H1 (cell line): ENCODE data around the gene PLS3.

Experiments
- CHD1 ChIP-seq: IDR thresholded peaks from 2 replicates; pipeline ENCODE4 v1.6.1; 2012; ENCODE audit warnings: low read depth, low read length, improper control_type of control experiment
- CTCF ChIP-seq, 3 experiments: IDR thresholded peaks; 1 replicate in 2 of 3; 2 replicates in 1 of 3; pipeline versions ENCODE4 v1.5.1 to v1.6.1; 2011; ENCODE audit warnings: low read length in 3 of 3, mild to moderate bottlenecking in 3 of 3, inconsistent platforms in 2 of 3, low read depth in 1 of 3, moderate library complexity in 1 of 3; ENCODE audit not compliant: insufficient read depth in 1 of 3; ENCODE audit errors: control extremely low read depth in 1 of 3
- EP300 ChIP-seq, 2 experiments: IDR thresholded peaks; 1 replicate in 1 of 2; 2 replicates in 1 of 2; pipeline ENCODE4 v1.6.1; 2011 to 2012; ENCODE audit warnings: low read depth in 2 of 2, low read length in 2 of 2, mild to moderate bottlenecking in 2 of 2, borderline replicate concordance in 1 of 2, inconsistent platforms in 1 of 2, moderate library complexity in 1 of 2
- JUN ChIP-seq: IDR thresholded peaks from 2 replicates; pipeline ENCODE4 v1.6.1; 2011; ENCODE audit warnings: low read depth, mild to moderate bottlenecking, improper control_type of control experiment, low read length
- JUND ChIP-seq: IDR thresholded peaks from 2 replicates; pipeline ENCODE4 v1.6.1; 2011; ENCODE audit warnings: mild to moderate bottlenecking, improper control_type of control experiment, low read length
- MAX ChIP-seq: IDR thresholded peaks from 2 replicates; pipeline ENCODE4 v1.6.1; 2012; ENCODE audit warnings: inconsistent platforms
- SIX5 ChIP-seq: IDR thresholded peaks from 2 replicates; pipeline ENCODE4 v1.6.1; 2011; ENCODE audit warnings: mild to moderate bottlenecking, low read depth, low read length
- YY1 ChIP-seq: IDR thresholded peaks from 2 replicates; pipeline ENCODE4 v1.6.1; 2011; ENCODE audit warnings: low read depth, mild to moderate bottlenecking, low read length

GRCh38 chrX:115696939-115697338, 136.0 kb downstream of the PLS3 start:
- TF ChIP-seq SIX5 (no peak), CTCF (IDR thresholded peaks at IDR 0.05; ENCODE audit: control extremely low read depth in 1 of 3, insufficient read depth in 1 of 3, low read depth in 1 of 3, low read length in 3 of 3) (no peak), EP300 (IDR thresholded peaks at IDR 0.05; ENCODE audit: borderline replicate concordance in 1 of 2, low read depth in 2 of 2, low read length in 2 of 2) (no peak), JUND (no peak), MAX (no peak), CHD1 (no peak), YY1 (no peak), JUN (no peak)
